H1 (cell line): ENCODE results near the gene GRID1.

Source experiments
- EGR1 ChIP-seq: IDR thresholded peaks from 2 replicates; pipeline ENCODE4 v1.6.1; 2011; ENCODE audit warnings: low read depth, low read length, borderline replicate concordance
- EP300 ChIP-seq, 2 experiments: IDR thresholded peaks; 1 replicate in 1 of 2; 2 replicates in 1 of 2; pipeline ENCODE4 v1.6.1; 2011 to 2012; ENCODE audit warnings: low read depth in 2 of 2, low read length in 2 of 2, mild to moderate bottlenecking in 2 of 2, borderline replicate concordance in 1 of 2, inconsistent platforms in 1 of 2, moderate library complexity in 1 of 2
- POLR2A ChIP-seq, 2 experiments: IDR thresholded peaks; 1 replicate in 1 of 2; 2 replicates in 1 of 2; pipeline ENCODE4 v1.6.1; 2011; ENCODE audit warnings: low read depth in 2 of 2, low read length in 2 of 2, mild to moderate bottlenecking in 2 of 2; ENCODE audit errors: control extremely low read depth in 1 of 2
- POLR2AphosphoS5 ChIP-seq: IDR thresholded peaks from 2 replicates; pipeline ENCODE4 v1.6.1; 2011; ENCODE audit warnings: low read depth, low read length
- RBBP5 ChIP-seq: IDR thresholded peaks from 2 replicates; pipeline ENCODE4 v1.7.1; 2012; ENCODE audit warnings: low read depth, mild to moderate bottlenecking, inconsistent platforms, low read length, moderate library complexity, borderline replicate concordance
- SIX5 ChIP-seq: IDR thresholded peaks from 2 replicates; pipeline ENCODE4 v1.6.1; 2011; ENCODE audit warnings: mild to moderate bottlenecking, low read depth, low read length
- SP1 ChIP-seq: IDR thresholded peaks from 2 replicates; pipeline ENCODE4 v1.6.1; 2011; ENCODE audit warnings: low read depth, low read length
- ZNF274 ChIP-seq: IDR thresholded peaks from 2 replicates; pipeline ENCODE4 v1.7.0; 2012; ENCODE audit warnings: low read length, borderline replicate concordance; ENCODE audit errors: extremely low read depth
- TF ChIP-seq, protein P1 (sequence below): IDR thresholded peaks from 2 replicates; pipeline ENCODE4 v1.6.1; 2011; ENCODE audit warnings: low read length, improper control_type of control experiment
- TF ChIP-seq, protein P2 (sequence below), 3 experiments: IDR thresholded peaks; 1 replicate in 2 of 3; 2 replicates in 1 of 3; pipeline versions ENCODE4 v1.5.1 to v1.6.1; 2011; ENCODE audit warnings: low read length in 3 of 3, mild to moderate bottlenecking in 3 of 3, inconsistent platforms in 2 of 3, low read depth in 1 of 3, moderate library complexity in 1 of 3; ENCODE audit not compliant: insufficient read depth in 1 of 3; ENCODE audit errors: control extremely low read depth in 1 of 3

DNA sequence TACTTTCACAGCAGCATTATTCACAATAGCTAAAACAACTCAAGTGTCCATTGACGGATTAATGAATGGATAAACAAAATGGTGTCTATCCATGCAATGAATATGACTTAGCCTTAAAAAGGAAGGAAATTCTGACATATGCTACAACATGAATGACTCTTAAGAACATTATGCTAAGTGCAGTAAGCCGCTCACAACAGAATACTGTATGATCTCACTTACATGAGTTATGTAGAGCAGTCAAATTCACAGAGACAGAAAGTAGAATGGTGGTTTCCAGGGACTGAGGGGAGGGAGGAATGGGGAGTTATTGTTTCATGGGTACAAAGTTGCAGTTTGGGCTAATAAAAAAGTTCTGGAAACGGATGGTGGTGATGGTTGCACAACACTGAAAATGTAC is 282.0 kb downstream of the GRID1 start:
- TF ChIP-seq SIX5 (no peak), ZNF274 (no peak), SP1 (no peak), EGR1 (no peak), EP300 (IDR thresholded peaks at IDR 0.05; ENCODE audit: borderline replicate concordance in 1 of 2, low read depth in 2 of 2, low read length in 2 of 2) (no peak), POLR2AphosphoS5 (no peak), RBBP5 (no peak), POLR2A (IDR thresholded peaks at IDR 0.05; ENCODE audit: control extremely low read depth in 1 of 2, low read depth in 2 of 2, low read length in 2 of 2) (no peak)
- TF ChIP-seq, protein P1, sequence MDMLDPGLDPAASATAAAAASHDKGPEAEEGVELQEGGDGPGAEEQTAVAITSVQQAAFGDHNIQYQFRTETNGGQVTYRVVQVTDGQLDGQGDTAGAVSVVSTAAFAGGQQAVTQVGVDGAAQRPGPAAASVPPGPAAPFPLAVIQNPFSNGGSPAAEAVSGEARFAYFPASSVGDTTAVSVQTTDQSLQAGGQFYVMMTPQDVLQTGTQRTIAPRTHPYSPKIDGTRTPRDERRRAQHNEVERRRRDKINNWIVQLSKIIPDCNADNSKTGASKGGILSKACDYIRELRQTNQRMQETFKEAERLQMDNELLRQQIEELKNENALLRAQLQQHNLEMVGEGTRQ = no peak
- TF ChIP-seq, protein P2, sequence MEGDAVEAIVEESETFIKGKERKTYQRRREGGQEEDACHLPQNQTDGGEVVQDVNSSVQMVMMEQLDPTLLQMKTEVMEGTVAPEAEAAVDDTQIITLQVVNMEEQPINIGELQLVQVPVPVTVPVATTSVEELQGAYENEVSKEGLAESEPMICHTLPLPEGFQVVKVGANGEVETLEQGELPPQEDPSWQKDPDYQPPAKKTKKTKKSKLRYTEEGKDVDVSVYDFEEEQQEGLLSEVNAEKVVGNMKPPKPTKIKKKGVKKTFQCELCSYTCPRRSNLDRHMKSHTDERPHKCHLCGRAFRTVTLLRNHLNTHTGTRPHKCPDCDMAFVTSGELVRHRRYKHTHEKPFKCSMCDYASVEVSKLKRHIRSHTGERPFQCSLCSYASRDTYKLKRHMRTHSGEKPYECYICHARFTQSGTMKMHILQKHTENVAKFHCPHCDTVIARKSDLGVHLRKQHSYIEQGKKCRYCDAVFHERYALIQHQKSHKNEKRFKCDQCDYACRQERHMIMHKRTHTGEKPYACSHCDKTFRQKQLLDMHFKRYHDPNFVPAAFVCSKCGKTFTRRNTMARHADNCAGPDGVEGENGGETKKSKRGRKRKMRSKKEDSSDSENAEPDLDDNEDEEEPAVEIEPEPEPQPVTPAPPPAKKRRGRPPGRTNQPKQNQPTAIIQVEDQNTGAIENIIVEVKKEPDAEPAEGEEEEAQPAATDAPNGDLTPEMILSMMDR (IDR thresholded peaks at IDR 0.05; ENCODE audit: control extremely low read depth in 1 of 3, insufficient read depth in 1 of 3, low read depth in 1 of 3, low read length in 3 of 3) = no peak
